ENCODE measurements around the gene KRT10.
A peak's percentile ranks its signal among the peaks of the same experiment; 100 is the strongest.
"Not testable (repeated sequence)": the region's sequence is repeated elsewhere in the genome, so short reads cannot be mapped to it uniquely, and the experiment has no call there.

The KRT10 gene

DNA sequence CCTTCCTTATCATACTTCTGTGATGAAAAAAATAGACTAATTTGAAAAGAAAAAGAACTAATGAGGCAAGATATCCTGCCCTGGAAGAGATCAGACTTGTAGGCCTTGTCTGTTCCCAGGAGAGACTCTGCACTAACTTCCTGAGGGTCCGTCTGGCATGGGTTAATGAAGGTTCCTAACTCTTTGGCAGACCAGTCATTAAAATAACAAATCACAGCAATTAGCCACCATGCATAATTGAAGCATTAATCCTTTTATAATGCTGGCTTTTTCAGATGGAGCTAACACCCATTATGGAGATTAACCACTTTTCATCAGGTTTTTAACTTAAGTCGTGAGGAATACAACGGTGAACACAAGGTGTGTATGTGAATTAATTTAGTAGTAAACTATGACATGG is 10.4 kb upstream of the KRT10 start:
- no peak for DNase-seq (ENCODE audit: low read depth)

DNA sequence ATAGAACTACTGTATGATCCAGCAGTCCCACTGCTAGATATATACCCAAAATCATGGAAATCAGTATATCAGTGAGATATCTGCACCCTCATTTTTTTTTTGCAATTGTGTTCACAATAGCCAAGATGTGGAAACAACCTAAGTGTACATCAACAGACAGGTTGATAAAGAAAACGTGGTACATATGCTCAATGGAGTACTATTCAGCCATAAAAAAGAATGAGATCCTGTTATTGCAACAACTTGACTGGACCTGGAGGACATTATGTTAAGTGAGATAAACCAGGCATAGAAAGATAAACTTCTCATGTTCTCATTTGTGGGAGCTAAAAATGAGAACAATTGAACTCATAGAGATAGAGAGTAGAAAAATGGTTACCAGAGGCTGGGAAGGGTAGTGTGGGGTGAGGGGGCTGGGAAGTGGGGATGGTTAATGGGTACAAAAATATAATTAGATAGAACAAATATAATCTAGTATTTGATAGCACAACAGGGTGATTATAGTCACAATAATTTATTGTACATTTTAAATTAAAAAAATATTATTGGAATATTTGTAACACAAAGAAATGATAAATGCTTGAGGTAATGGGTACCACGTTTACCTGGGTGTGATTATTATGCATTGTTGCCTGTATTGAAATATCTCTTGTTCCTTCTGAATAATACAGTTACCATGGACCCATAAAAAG is 7.8 kb upstream of the KRT10 start:
- no peak for DNase-seq (ENCODE audit: low read depth)

DNA sequence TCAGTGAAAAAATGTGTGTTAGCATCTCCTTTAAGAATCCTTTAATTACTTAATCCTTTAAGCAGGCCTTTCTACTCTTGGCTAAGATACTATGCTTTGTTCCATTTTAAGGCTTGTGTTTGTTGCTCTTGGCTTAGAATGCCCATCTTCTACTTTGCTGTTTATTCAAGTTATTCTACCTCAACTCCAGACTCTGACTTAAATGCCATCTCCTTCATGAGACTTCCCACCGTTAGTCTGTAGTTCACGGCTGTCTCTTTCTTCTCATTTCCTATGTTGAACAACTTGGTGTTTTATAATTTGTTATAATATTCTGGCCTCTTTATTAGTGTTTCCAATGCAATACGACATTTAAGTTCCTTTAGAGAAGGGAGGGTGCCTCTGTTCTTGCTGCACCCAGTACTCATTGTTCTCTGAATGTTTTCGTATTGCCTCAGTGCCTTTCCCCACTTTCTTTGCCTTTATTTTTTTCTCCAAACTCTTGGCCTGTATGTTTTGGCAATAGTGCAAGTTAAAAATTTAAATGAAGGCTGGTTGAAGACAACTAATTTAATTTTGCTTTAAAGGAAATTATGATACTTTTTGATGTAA is 6.1 kb upstream of the KRT10 start:
- no peak for DNase-seq (ENCODE audit: low read depth)

DNA sequence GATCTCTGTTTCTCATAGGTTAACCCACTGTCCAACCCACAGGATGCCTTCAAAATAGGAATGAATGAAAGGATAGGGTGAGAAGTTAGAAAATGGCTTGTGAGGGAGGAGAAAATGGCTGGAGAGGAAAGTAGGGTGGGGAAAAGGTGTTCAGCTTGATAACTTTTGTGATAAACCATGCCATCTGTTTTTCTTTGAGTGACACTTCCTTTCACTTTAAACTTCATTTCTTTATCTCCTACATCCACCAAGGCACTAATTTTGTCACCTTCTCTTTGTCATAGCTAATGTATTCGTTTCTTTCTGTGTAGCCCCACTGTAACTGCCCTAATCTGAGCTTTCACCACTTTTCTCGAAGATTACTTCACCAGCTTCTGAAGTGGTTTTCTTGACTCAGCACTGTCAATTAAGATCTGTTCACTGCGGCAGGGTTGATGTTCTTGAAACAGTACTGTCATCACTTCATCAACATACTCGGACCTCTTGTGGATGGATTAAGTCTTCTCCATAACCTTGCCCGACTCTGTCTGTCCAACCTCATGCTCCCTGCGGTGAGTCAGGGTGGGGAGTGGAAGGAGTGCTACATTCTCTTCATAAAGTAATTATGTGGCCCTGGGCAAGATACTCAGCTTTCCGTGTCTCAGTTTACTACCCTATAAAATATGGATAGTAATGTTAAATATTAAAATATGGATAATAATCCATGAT is 5.5 kb upstream of the KRT10 start:
- DNase-seq (ENCODE audit: low read depth), result no peak

DNA sequence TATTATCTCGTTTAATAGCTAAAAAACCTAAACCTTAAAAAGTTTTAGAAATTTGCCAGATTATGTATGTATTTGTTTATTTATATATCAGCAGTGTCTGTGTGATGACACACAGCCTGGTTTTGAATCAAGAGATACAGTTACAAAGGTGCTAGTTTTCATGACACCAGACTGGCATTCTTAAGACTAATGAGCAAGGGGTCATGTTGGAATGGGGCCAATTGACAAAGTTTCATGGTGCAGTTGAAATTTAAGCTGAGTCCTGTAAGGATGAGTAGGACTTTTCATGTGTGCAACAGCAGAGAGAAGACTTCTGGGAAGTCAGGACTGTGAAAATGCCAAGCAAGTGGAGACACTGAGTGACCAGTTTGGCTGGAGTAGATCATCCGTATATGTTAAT is 3.2 kb upstream of the KRT10 start:
- no peak for DNase-seq (ENCODE audit: low read depth)

DNA sequence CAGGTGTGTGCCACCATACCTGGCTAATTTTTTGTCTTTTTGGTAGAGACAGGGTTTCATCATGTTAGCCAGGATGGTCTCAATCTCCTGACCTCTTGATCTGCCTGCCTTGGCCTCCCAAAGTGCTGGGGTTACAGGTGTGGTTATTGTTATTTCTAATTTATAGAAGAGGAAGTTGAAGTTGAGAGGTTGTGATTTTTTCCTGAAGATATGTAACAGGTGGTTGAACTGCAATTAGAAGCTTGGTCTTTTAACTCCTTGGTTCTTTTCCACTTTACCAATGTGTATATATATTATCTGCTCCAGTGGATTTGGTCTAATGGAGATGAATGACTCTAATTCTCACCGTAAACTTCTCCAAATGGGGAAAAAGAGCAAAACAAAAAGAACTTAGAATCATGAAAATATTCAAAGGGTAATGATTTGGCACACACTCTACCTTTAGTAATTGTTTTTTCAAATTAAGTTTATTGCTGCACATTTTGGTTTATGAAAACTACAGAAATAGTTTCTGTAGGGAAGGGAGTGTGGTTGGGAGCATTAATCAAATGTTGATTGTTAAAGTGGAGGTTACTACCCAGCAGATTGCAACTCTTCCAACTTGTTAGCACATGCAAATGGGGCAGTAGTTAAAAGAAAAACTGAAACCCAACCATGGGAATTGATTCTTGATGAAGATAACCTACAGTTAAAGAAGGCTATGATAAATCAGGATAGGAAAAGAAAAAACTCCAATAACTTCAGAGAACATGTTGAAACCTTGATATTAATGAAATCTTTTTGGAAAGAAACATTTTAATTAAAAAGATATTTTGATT is 1.8 kb upstream of the KRT10 start:
- DNase-seq (ENCODE audit: low read depth), result no peak

DNA sequence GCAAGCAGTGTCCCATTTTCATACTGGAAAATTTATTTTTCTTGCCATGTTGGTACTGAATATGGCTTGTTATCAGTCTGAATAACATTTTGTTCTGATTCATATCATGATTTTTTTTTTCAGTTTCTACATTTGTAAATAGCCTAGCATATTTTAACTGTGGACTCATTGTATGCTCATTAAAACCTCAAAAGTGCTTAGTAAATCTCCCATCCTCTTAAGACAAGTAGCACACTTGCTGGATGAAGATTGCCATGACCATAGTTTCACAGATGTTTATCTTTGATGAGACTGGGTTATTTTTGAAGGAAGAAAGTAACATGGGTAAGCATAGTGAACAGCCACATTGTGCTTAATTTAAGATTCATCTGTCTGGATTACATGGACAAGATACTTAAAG is 878 bp downstream of the KRT10 start:
- DNase-seq (ENCODE audit: low read depth), result no peak

DNA sequence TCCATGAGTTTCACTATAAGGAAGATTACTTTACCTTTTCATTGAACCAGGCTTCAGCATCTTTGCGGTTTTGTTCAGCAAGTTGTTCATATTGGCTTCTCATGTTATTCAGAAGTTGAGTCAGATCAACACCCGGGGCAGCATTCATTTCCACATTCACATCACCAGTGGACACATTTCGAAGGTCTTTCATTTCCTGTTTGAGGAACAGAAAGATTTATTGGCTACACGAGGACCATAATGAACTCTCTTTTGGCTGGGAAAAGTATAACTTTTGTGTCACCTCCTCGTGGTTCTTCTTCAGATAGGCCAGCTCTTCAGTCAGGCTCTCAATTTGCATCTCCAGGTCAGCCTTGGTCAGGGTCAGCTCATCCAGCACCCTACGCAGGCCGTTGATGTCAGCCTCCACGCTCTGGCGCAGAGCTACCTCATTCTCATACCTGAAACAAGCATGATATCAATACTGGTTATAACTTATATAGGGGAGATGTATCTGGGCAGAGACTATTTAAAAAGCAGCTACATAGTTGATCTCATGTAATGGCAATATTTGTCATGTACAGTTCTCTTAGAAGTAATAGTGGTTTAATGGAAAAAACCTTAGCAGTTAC is 2.1 kb downstream of the KRT10 start:
- no peak for DNase-seq (ENCODE audit: low read depth)

DNA sequence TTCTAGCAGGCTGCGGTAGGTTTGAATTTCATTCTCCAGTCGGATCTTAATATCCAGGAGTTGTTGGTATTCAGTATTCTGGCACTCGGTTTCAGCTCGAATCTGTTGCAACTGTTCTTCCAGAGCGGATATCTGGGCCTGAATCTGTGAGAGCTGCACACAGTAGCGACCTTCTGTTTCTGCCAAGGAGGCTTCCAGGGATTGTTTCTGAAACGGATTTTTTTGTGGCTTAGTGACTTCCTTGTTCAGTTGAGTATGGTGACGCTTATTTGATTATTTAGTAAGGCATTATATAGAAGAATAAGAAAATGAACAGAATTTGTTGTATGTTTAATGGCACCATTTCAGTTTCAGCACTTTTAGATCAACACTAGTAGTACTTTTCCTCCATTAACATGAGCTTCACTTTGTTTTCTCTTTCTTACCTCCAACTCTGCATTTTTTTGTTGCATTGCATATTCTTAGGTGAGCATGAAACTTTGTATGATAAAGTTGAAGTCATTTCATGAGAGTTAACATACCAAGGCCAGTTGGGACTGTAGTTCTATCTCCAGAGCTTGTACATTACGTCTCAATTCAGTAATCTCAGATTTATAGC is 2.8 kb downstream of the KRT10 start:
- DNase-seq (ENCODE audit: low read depth), result no peak

DNA sequence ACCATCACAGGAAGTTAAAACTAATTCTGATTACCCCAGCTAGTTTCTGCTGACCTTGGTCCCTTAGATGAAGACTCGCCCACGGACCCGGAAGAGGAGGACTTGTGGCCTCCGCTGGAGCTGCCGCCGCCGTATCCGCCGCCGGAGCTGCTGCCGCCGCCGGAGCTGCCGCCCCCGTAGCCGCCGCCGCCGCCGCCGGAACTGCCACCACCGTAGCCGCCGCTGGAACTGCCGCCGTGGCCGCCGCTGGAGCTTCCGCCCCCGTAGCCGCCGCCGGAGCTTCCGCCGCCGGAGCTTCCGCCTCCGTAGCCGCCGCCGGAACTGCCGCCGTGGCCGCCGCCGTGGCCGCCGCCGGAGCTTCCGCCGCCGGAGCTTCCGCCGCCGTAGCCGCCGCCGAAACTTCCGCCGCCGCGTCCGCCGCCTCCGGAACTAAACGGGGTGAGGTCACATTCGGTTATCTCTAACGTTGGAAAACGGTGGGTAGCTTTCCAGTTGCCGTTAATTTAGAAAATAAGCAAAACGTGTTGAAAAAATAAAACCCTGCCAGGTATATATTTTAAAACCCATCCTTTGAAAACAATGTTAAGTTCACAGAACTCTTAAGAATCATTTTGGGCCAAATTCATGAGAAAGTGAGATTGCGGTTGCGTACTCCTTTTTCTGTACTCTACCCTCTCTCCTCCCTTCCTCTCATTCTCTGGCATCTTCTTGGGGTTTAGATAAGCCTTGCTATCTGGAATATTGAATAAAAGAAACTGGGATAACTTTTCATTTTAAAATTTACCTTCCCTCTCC is 3.5 kb downstream of the KRT10 start:
- peak; percentile 79 for DNase-seq (ENCODE audit: low read depth)

DNA sequence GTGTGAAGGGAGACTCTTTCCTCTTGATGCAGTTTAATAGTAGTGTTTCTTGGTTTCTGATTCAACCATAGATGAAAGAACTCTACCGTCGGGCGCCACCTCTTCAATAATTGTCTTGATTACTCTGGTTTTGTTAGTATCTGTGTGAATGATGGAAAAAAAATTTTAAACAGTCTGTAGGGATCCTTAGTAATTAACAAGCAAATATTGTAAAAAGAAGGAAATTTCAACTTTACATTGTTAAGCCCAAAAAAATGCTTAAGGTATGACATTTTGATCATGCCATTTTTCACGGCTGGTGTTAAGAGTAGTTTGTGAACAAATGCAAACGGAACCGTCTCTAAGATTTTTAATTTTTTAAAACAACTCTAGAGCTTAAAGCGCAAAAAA is 4.1 kb downstream of the KRT10 start:
- DNase-seq (ENCODE audit: low read depth), result no peak

DNA sequence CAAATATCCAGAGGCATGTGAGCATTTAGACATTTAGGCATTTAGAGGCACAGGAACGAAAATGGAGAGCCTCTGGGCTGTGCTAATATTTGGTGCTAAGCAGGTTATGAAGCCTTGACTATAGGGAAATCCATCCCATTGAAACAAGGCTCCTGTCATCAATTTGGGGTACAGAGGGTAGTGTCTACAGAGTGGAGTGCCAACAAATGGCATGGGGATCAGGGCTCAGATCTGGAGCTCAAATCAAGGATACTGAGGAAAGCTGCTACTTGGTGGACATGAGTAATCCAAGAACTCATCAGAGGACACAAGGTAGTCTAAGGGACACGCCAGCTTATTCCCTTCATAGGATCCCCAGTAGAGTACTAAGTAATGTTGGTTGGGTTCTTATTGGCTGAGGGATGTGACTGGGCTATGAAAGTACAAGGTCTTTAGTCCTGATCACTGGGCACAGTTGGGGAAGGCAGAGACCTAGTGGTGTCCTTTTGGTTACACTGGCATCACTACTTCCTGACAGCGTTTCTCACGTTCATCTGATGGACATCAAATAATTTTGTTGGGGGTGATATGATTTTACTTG is 5.2 kb downstream of the KRT10 start:
- no peak for DNase-seq (ENCODE audit: low read depth)

DNA sequence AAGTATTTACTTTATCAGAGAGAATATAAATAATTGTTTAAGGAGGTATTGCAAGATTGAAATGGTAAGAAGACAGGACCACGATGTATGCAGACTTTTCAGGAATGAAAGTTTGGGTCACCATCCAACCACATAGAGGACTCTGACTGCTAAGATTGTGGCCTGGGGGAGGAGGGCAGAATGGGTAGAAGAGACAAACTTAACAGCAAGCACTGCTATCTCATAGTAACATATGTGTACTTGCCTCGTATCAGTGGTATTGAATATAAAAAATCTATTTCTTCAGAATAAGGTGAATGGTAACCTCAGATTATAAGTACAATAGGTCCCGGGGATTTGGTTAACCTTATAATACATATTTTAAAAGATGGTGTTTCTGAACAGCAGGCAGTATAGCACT is 5.8 kb downstream of the KRT10 start:
- no peak for DNase-seq (ENCODE audit: low read depth)

DNA sequence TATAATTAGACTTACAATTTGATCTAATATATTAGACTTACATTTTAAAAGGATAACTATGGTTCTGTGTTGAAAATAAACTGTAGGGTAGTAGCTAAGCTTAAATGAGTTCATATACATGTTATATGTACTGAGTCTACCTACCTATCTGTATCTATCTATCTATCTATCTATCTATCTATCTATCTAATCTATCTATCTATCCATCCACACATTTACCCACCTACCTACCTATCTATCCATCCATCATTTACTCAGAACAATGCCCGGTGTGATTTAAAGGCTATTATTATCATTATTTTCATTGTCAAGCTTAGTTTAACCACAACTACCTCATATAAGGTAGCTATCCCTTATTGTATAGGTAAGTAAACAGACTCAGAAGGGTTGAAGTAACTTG is 7.0 kb downstream of the KRT10 start:
- no peak for DNase-seq (ENCODE audit: low read depth)

DNA sequence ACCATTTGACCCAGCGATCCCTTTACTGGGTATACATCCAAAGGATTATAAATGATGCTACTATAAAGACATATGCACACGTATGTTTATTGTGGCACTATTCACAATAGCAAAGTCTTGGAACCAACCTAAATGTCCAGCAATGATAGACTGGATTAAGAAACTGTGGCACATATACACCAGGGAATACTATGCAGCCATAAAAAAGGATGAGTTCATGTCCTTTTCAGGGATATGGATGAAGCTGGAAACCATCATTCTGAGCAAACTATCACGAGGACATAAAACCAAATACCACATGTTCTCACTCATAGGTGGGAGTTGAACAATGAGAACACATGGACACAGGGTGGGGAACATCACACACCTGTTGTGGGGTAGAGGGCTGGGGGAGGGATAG is 7.8 kb downstream of the KRT10 start:
- DNase-seq (ENCODE audit: low read depth), result not testable (repeated sequence)

DNA sequence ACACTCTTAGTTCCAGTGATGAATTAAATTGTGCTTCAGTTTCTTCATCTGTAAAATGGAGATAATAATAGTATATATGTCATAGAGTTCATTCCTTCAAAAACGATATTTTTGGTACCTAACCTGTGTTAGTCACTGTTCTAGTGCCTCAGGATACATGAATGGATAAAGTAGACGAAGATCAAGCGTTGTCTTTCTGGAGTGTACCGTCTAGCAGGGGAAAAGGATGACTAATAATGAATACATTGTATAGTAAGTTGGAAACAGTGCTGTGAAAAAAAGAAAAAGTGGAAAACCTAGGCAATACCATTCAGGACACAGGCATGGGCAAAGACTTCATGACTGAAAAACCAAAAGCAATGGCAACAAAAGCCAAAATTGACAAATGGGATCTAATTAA is 8.6 kb downstream of the KRT10 start:
- no peak for DNase-seq (ENCODE audit: low read depth)

DNA sequence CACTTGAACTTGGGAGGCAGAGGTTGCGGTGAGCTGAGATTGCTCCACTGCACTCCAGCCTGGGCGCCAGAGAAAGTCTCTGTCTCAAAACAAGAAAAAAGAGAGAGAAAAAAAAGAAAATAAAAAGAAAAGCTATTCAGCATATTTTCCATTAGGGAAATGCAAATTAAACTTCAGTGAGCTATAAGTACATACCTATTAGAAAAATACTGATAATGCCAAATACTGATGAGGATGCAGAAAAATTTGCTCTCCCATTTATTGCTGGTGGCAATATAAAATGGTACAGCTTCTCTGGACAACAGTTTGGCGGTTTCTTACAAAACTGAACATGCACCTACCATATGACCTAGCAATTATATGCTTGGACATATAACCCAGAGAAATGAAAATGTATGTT is 9.8 kb downstream of the KRT10 start:
- DNase-seq (ENCODE audit: low read depth), result no peak

DNA sequence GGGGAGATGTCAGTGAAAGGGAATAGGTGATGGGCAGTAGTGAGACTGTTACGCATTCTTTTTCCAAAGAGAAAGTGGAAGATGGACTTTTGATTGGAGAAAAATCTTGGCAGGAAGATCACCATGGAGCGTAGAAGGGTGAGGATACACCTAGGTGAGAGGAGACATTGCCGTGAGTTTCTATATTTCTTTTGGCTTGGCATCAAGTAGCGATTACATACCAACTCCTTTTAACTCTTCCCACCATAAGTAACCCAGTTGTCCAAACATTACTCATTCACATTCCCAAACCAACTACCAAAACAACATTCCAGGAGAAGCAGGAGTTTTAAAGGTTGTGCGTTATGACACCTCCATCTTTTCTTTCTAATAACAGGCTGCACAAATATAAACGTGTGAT is 11.9 kb downstream of the KRT10 start:
- DNase-seq (ENCODE audit: low read depth), result no peak

DNA sequence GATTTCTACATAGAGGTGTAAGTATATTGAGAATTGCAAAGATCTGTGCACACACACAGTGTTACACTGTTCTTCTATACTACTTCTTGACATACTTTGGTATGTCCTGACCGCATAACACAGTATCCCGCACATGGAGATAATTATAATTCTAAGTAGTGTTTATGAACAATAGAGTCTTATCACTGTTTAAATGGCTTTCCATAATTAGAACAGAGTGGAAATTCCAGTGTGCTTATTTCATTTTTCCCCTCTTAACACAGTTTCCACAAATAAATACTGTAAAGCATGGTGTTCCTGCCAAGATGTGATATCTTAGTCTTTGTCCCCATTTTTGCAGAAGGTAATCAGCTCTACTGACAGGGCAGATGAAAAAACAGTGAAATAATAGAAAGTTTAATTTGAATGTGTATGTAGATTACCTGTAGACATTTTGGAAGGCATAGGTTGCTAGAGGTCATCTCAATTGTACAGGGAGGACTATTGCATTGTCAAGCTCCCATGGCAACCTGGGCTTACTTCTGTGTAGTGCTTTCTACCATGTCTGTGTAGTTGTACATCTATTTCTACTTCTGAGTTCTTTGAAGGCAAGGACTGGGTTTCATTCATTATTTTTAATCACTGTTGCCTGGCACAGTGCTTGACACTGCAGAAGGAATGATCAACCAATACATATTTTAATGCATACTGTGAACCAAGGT is 12.5 kb downstream of the KRT10 start:
- DNase-seq (ENCODE audit: low read depth), result no peak

DNA sequence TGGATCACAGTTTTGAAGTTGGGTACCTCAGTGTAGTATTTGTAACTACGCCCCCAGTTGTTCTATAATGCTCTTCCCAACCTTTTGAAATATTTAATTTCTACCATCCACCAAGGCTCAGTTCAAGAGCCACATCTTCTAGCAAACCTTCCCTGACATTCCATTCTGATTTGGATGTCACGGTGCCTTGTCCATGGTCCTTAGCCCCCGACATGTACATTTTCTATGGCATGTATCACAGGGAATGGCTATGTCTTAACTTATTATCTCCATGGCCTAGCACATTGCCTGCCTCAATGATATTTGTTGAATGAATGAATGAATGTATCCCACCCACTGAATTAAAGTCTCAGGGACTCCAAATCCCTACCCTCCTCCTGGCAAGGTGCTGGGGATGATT is 16.3 kb downstream of the KRT10 start:
- no peak for DNase-seq (ENCODE audit: low read depth)
